Suprapubic skin (tissue), 4 donors: ENCODE data around the gene ZNF275. TPM values are rescaled to one million over a fixed set of nuclear protein-coding genes. Genes with fewer than 3 reads are reported as not detected.

Experiments used
- DNase-seq, 2 donors: peaks; one replicate each; pipeline ENCODE4 v3.0.0-alpha.2; 2019; ENCODE audit warnings: low spot score in 2 of 2
- H3K27ac ChIP-seq: fragments of 200-600 bp; sonication (generic); one replicate; pipeline ENCODE4 v1.5.1; 2019
- H3K27me3 ChIP-seq: fragments of 200-600 bp; sonication (generic); one replicate; pipeline ENCODE4 v1.5.1; 2019
- H3K36me3 ChIP-seq: fragments of 200-600 bp; sonication (generic); one replicate; pipeline ENCODE4 v1.5.1; 2019
- H3K4me1 ChIP-seq: fragments of 200-600 bp; sonication (generic); one replicate; pipeline ENCODE4 v1.5.1; 2019
- H3K4me3 ChIP-seq: fragments of 200-600 bp; sonication (generic); one replicate; pipeline ENCODE4 v1.5.1; 2019; ENCODE audit warnings: mild to moderate bottlenecking
- H3K9me3 ChIP-seq: fragments of 200-600 bp; sonication (generic); one replicate; pipeline ENCODE4 v1.5.1; 2019
- CTCF ChIP-seq, 2 donors: fragments of 200-600 bp in 1 of 2; fragments of 450-650 bp in 1 of 2; sonication (generic) in 1 of 2; IDR thresholded peaks; one replicate each; pipeline ENCODE4 v1.5.1; 2016 to 2019; ENCODE audit warnings: antibody characterized with exemption in 2 of 2, mild to moderate bottlenecking in 1 of 2, moderate library complexity in 1 of 2
- EP300 ChIP-seq: sonication (generic); formaldehyde crosslinking; IDR thresholded peaks from one replicate; pipeline ENCODE4 v1.6.1; 2017; ENCODE audit warnings: antibody characterized with exemption
- POLR2A ChIP-seq, 2 donors: fragments of 450-650 bp; IDR thresholded peaks; one replicate each; pipeline ENCODE4 v1.6.1; 2017; ENCODE audit warnings: antibody characterized with exemption in 2 of 2, mild to moderate bottlenecking in 2 of 2, moderate library complexity in 2 of 2
- POLR2AphosphoS5 ChIP-seq, 3 donors: sonication (generic); formaldehyde crosslinking; IDR thresholded peaks; one replicate each; pipeline ENCODE4 v1.6.1; 2017; ENCODE audit warnings: antibody characterized with exemption in 3 of 3
- WGBS: methylation state at CpG from one replicate; pipeline ENCODE4 v1.1.5; 2018; 5-methylcytosine and 5-hydroxymethylcytosine counted together
- total RNA-seq, 4 donors: library from RNA; depleted of rRNA; stranded (reverse); fragments of >200 nt; gene quantifications; one replicate each; pipeline ENCODE4 v1.1.0, GENCODE V29; 2016

Gene ZNF275
- total RNA-seq, 4 donors from 2014 or later: 2.3 to 4.3 (median 3.3) TPM

- no peak for TF ChIP-seq POLR2A (IDR thresholded peaks at IDR 0.05)
- no peak for TF ChIP-seq EP300
- TF ChIP-seq POLR2AphosphoS5 (IDR thresholded peaks at IDR 0.05): no peak
- no peak for TF ChIP-seq CTCF (IDR thresholded peaks at IDR 0.05)
- H3K4me1 ChIP-seq: no peaks in the 10 kb centered on the region
- DNase-seq: no peak
- H3K27ac ChIP-seq: no peak overlapping the region
- no peaks in the 10 kb centered on the region for H3K9me3 ChIP-seq
- peaks cover 6% of the 10 kb centered on the region for H3K36me3 ChIP-seq
- no peaks in the 10 kb centered on the region for H3K27me3 ChIP-seq
- WGBS: 70% methylated on average over 4 of the region's 12 CpGs
- H3K4me3 ChIP-seq: no peak overlapping the region
Measured at GRCh38 chrX:153353416-153353815, 19.5 kb downstream of the ZNF275 start.

GRCh38 chrX:153357877-153358276, 23.9 kb downstream of the ZNF275 start:
- Histone ChIP-seq H3K27ac (no peak overlapping the region), H3K9me3 (no peaks in the 10 kb centered on the region), H3K27me3 (no peaks in the 10 kb centered on the region), H3K4me1 (no peaks in the 10 kb centered on the region), H3K4me3 (no peak overlapping the region), H3K36me3 (no peaks in the 10 kb centered on the region)
- TF ChIP-seq POLR2AphosphoS5 (IDR thresholded peaks at IDR 0.05) (no peak), EP300 (no peak), POLR2A (IDR thresholded peaks at IDR 0.05) (no peak), CTCF (IDR thresholded peaks at IDR 0.05) (no peak)
- DNase-seq: no peak
- 100% methylated on average over 1 of the region's 1 CpG for whole genome bisulfite sequencing

- no peaks in the 10 kb centered on the region for H3K4me1 ChIP-seq
- no peak for TF ChIP-seq POLR2AphosphoS5 (IDR thresholded peaks at IDR 0.05)
- TF ChIP-seq POLR2A (IDR thresholded peaks at IDR 0.05): no peak
- TF ChIP-seq EP300: no peak
- TF ChIP-seq CTCF (IDR thresholded peaks at IDR 0.05): no peak
- no peak overlapping the region for H3K4me3 ChIP-seq
- 24% methylated on average over 2 of the region's 2 CpGs for WGBS
- H3K27ac ChIP-seq: no peak overlapping the region
- DNase-seq: no peak
- no peaks in the 10 kb centered on the region for H3K9me3 ChIP-seq
- no peaks in the 10 kb centered on the region for H3K36me3 ChIP-seq
- no peaks in the 10 kb centered on the region for H3K27me3 ChIP-seq
Measured at GRCh38 chrX:153361781-153362397, 27.9 kb downstream of the ZNF275 start.

- H3K4me1 ChIP-seq: no peaks in the 10 kb centered on the region
- WGBS: 76% methylated on average over 4 of the region's 4 CpGs
- H3K36me3 ChIP-seq: no peaks in the 10 kb centered on the region
- H3K9me3 ChIP-seq: no peaks in the 10 kb centered on the region
- no peaks in the 10 kb centered on the region for H3K27me3 ChIP-seq
- no peak overlapping the region for H3K27ac ChIP-seq
- no peak for DNase-seq
- no peak overlapping the region for H3K4me3 ChIP-seq
- TF ChIP-seq EP300 (no peak), POLR2A (IDR thresholded peaks at IDR 0.05) (no peak), POLR2AphosphoS5 (IDR thresholded peaks at IDR 0.05) (no peak), CTCF (IDR thresholded peaks at IDR 0.05) (no peak)
Measured at GRCh38 chrX:153365670-153366069, 31.7 kb downstream of the ZNF275 start.

GRCh38 chrX:153366119-153366518, 32.2 kb downstream of the ZNF275 start:
- Histone ChIP-seq H3K27me3 (no peaks in the 10 kb centered on the region), H3K4me3 (no peak overlapping the region), H3K4me1 (no peaks in the 10 kb centered on the region), H3K9me3 (no peaks in the 10 kb centered on the region), H3K27ac (no peak overlapping the region), H3K36me3 (no peaks in the 10 kb centered on the region)
- no peak for TF ChIP-seq EP300
- TF ChIP-seq CTCF (IDR thresholded peaks at IDR 0.05): no peak
- no peak for TF ChIP-seq POLR2A (IDR thresholded peaks at IDR 0.05)
- no peak for TF ChIP-seq POLR2AphosphoS5 (IDR thresholded peaks at IDR 0.05)
- DNase-seq: no peak
- WGBS: 83% methylated on average over 3 of the region's 3 CpGs
